PFSK-1 (cell line): ENCODE results near the gene RAD51B.

Experiments used
- FOXP2 ChIP-seq: optimal IDR thresholded peaks from 2 replicates; pipeline ENCODE3; 2011; ENCODE audit warnings: borderline replicate concordance, control low read depth, inconsistent platforms; ENCODE audit not compliant: insufficient read depth; ENCODE audit errors: extremely low read length, extremely low read depth
- POLR2AphosphoS5 ChIP-seq: IDR thresholded peaks from 2 replicates; pipeline ENCODE4 v1.6.1; 2012; ENCODE audit warnings: low read depth, mild to moderate bottlenecking, control low read depth, low read length, moderate library complexity
- SIN3A ChIP-seq: IDR thresholded peaks from 2 replicates; pipeline ENCODE4 v1.6.1; 2012; ENCODE audit warnings: mild to moderate bottlenecking, low read length, moderate library complexity, borderline replicate concordance; ENCODE audit not compliant: insufficient read depth
- TAF1 ChIP-seq: IDR thresholded peaks from 2 replicates; pipeline ENCODE4 v1.6.1; 2012; ENCODE audit warnings: low read length, control low read depth, borderline replicate concordance; ENCODE audit not compliant: insufficient read depth
- TF ChIP-seq, protein P1 (sequence below), 2 experiments: IDR thresholded peaks; 2 replicates each; pipeline versions ENCODE4 v1.6.1 to v1.8.0; 2011 to 2012; ENCODE audit warnings: low read depth in 2 of 2, low read length in 2 of 2, control low read depth in 1 of 2, inconsistent platforms in 1 of 2, mild to moderate bottlenecking in 1 of 2, moderate library complexity in 1 of 2; ENCODE audit not compliant: insufficient read depth in 1 of 2

Gene RAD51B

DNA sequence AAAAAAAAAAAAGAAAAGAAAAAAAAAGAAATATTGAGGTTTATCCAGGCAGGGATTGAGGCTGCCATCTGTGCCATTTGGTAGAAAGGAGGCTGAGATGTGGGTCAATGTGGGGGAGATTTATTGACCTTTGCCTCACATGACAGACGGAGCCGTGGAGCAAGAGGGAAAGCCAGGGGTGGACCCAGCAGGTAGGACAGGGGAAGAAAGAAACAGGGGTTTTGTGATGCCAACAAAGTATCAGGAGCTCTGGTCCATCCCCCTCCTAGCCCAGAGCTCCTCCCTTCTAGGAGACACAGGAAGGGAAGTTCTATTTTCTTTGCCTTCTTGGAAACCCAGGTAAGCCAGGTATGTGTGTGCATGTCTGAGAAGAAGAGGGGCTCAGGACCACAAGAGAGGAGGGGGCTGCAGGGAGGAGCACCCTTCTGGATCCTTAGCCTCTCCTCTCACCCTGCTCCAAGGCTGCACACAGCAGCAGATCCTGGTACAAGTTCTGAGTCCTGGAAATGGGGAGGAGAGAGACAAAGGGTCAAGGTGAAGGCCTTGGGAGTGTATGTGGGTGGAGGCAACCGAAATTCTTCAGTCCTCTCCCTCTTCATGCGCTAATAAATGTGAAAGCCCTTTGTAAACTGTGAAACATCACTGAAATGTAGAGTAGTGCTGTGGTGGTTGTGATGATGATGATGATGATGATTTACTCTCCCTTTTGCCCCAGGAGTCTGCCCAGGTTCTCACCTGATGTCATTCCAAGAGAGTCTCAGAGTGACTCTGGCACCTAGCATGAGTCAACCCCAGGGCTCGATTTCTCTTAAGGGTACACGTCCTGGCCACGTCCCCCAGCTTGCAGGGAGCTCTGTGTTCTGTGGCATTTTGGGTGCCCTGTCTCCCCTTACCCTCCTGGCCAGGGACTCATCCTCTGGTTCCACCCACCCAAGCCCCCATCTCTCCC, 947.0 kb downstream of the RAD51B start:
- TF ChIP-seq FOXP2, result no peak
- TF ChIP-seq TAF1, result no peak
- TF ChIP-seq POLR2AphosphoS5, result no peak
- TF ChIP-seq, protein P1, sequence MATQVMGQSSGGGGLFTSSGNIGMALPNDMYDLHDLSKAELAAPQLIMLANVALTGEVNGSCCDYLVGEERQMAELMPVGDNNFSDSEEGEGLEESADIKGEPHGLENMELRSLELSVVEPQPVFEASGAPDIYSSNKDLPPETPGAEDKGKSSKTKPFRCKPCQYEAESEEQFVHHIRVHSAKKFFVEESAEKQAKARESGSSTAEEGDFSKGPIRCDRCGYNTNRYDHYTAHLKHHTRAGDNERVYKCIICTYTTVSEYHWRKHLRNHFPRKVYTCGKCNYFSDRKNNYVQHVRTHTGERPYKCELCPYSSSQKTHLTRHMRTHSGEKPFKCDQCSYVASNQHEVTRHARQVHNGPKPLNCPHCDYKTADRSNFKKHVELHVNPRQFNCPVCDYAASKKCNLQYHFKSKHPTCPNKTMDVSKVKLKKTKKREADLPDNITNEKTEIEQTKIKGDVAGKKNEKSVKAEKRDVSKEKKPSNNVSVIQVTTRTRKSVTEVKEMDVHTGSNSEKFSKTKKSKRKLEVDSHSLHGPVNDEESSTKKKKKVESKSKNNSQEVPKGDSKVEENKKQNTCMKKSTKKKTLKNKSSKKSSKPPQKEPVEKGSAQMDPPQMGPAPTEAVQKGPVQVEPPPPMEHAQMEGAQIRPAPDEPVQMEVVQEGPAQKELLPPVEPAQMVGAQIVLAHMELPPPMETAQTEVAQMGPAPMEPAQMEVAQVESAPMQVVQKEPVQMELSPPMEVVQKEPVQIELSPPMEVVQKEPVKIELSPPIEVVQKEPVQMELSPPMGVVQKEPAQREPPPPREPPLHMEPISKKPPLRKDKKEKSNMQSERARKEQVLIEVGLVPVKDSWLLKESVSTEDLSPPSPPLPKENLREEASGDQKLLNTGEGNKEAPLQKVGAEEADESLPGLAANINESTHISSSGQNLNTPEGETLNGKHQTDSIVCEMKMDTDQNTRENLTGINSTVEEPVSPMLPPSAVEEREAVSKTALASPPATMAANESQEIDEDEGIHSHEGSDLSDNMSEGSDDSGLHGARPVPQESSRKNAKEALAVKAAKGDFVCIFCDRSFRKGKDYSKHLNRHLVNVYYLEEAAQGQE (IDR thresholded peaks at IDR 0.05; ENCODE audit: insufficient read depth in 1 of 2, low read depth in 2 of 2, low read length in 2 of 2), result no peak
- no peak for TF ChIP-seq SIN3A

DNA sequence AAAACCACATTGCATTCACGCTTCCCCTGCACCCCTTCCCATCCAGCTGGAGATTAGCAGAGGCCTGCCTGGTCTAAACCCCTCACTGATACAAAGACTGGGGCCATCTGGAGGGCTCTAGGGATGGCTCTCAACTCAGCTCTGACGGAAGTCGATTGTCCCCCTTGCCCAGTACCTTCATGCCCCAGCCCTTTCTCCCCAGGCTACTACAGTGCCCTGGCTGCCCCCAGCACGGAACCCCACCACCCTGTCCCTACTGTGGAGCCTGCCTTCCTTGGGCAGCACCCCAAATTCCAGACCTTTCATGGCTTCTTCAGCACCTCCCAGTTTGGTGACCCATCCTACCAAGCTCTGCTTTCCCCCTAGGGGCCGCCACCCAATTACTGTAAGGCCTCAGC, 947.7 kb downstream of the RAD51B start:
- TF ChIP-seq TAF1, result no peak
- no peak for TF ChIP-seq POLR2AphosphoS5
- no peak for TF ChIP-seq SIN3A
- no peak for TF ChIP-seq FOXP2
- TF ChIP-seq, protein P1 (IDR thresholded peaks at IDR 0.05; ENCODE audit: insufficient read depth in 1 of 2, low read depth in 2 of 2, low read length in 2 of 2), result no peak

DNA sequence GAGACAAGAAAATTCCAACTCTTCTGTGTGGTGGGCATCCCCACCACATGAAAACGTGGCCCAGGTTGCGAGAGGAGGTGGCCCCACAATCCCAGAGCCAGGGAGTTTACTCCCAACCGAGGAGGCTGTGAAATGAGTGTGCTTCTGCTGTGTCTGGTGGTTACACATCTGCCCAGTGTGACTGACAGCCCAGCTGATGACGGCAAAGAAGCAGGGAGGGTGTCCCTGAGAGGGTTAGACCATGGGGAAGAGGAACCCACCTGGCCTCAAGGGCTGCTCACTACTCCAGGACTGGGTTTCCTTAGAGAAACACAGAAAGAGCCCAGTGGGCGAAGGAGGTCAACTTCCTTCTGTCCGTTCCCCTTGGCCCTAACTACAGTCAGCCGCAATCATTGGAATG, 948.7 kb downstream of the RAD51B start:
- TF ChIP-seq FOXP2 (no peak), POLR2AphosphoS5 (no peak), SIN3A (no peak), TAF1 (no peak)
- TF ChIP-seq, protein P1 (IDR thresholded peaks at IDR 0.05; ENCODE audit: insufficient read depth in 1 of 2, low read depth in 2 of 2, low read length in 2 of 2), result no peak

DNA sequence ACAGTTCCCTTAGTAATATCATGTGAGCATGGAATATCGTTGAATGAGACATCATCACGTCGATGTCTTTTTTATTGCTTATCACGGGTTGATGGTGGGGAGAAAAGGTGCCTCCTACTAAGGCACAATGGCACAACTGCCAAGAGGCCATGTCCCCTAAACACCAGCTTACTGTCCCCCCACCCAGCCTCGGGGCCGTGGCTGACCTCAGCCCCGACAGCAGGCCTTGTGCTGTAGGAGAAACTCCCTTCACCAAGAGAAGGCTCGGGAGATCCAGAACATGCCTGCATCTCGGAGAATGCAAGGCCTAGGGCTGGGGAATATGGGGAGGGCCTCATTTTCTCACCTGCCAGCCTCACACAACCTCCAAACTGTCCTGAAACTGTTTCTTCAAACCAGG, 950.5 kb downstream of the RAD51B start:
- TF ChIP-seq SIN3A (no peak), POLR2AphosphoS5 (no peak), TAF1 (no peak), FOXP2 (no peak)
- TF ChIP-seq, protein P1 (IDR thresholded peaks at IDR 0.05; ENCODE audit: insufficient read depth in 1 of 2, low read depth in 2 of 2, low read length in 2 of 2), result no peak
